Pons (tissue), 1 donor: Measurements from ENCODE around the gene ERAP2.
"Not testable (repeated sequence)": the region's sequence is repeated elsewhere in the genome, so short reads cannot be mapped to it uniquely, and the experiment has no call there.

ENCODE experiments used
- DNase-seq: peaks from one replicate; pipeline ENCODE4 v3.0.0-alpha.2; 2016; ENCODE audit warnings: low spot score

ERAP2 gene

GRCh38 chr5:96876292-96876850 lies at the start of gene ERAP2:
TSS of gene ERAP2 (plus strand) at chr5:96876500. CDS start at chr5:96879686, 3,186 bp downstream.
- peak; percentile 78 for DNase-seq

GRCh38 chr5:96829297-96829696 lies 47.0 kb upstream of the ERAP2 start:
- no peak for DNase-seq

- no peak for DNase-seq
Observed at GRCh38 chr5:96834016-96834415, 42.3 kb upstream of the ERAP2 start.

- DNase-seq, result no peak
Observed at GRCh38 chr5:96835791-96836191, 40.5 kb upstream of the ERAP2 start.

GRCh38 chr5:96836817-96837216 lies 39.5 kb upstream of the ERAP2 start:
- no peak for DNase-seq

GRCh38 chr5:96837303-96837702 lies 39.0 kb upstream of the ERAP2 start:
- DNase-seq, result no peak

- DNase-seq, result no peak
Observed at GRCh38 chr5:96838201-96839070, 37.9 kb upstream of the ERAP2 start.

GRCh38 chr5:96839071-96839592 lies 37.2 kb upstream of the ERAP2 start:
- DNase-seq, result no peak

GRCh38 chr5:96841931-96842330 lies 34.4 kb upstream of the ERAP2 start:
- DNase-seq, result not testable (repeated sequence)

GRCh38 chr5:96843140-96843539 lies 33.2 kb upstream of the ERAP2 start:
- DNase-seq, result no peak

- no peak for DNase-seq
Observed at GRCh38 chr5:96844481-96844990, 31.8 kb upstream of the ERAP2 start.

GRCh38 chr5:96851312-96852062 lies 24.8 kb upstream of the ERAP2 start:
- no peak for DNase-seq

- DNase-seq, result no peak
Observed at GRCh38 chr5:96852759-96853158, 23.5 kb upstream of the ERAP2 start.

GRCh38 chr5:96854067-96854466 lies 22.2 kb upstream of the ERAP2 start:
- DNase-seq, result no peak

- no peak for DNase-seq
Observed at GRCh38 chr5:96855031-96855872, 21.0 kb upstream of the ERAP2 start.

GRCh38 chr5:96856371-96856770 lies 19.9 kb upstream of the ERAP2 start:
- no peak for DNase-seq

- DNase-seq, result no peak
Observed at GRCh38 chr5:96857454-96857853, 18.8 kb upstream of the ERAP2 start.

GRCh38 chr5:96857924-96858323 lies 18.4 kb upstream of the ERAP2 start:
- DNase-seq, result no peak

GRCh38 chr5:96859375-96859774 lies 16.9 kb upstream of the ERAP2 start:
- no peak for DNase-seq

- no peak for DNase-seq
Observed at GRCh38 chr5:96861076-96861475, 15.2 kb upstream of the ERAP2 start.

- DNase-seq, result no peak
Observed at GRCh38 chr5:96863114-96863513, 13.2 kb upstream of the ERAP2 start.
